Kidney (tissue), 14 donors: ENCODE measurements around the gene PDE1C. TPM values are rescaled to one million over a fixed set of nuclear protein-coding genes. Genes with fewer than 3 reads are reported as not detected.

Experiments
- DNase-seq, 5 donors: peaks; one replicate each; pipeline ENCODE4 v3.0.0-alpha.2; 2013 to 2020
- FAIRE-seq: peaks from 2 replicates; lab custom pipeline; 2012; peaks lifted over from hg19 to GRCh38; lab: Jason Lieb, UNC
- H3K27ac ChIP-seq, 2 donors: one replicate each; pipeline ENCODE4 v1.7.0; 2013; ENCODE audit warnings: low read depth in 2 of 2, low read length in 2 of 2, inconsistent platforms in 1 of 2
- H3K27me3 ChIP-seq: one replicate; pipeline ENCODE4 v1.7.1; 2013; ENCODE audit warnings: low read length, inconsistent platforms; ENCODE audit not compliant: control insufficient read depth, insufficient read depth
- H3K36me3 ChIP-seq, 3 donors: one replicate each; pipeline versions ENCODE4 v1.7.0 to v1.7.1; 2013; ENCODE audit warnings: low read length in 3 of 3, control low read depth in 1 of 3, inconsistent platforms in 1 of 3; ENCODE audit not compliant: insufficient read depth in 3 of 3, control insufficient read depth in 2 of 3
- H3K4me1 ChIP-seq, 3 donors: one replicate each; pipeline versions ENCODE4 v1.7.0 to v1.7.1; 2013; ENCODE audit warnings: low read length in 3 of 3, inconsistent platforms in 1 of 3, low read depth in 1 of 3; ENCODE audit not compliant: control insufficient read depth in 2 of 3, insufficient read depth in 2 of 3
- H3K4me3 ChIP-seq, 3 donors: one replicate each; pipeline versions ENCODE4 v1.7.0 to v1.8.1; 2013; ENCODE audit warnings: low read length in 3 of 3, control low read depth in 1 of 3, inconsistent platforms in 1 of 3
- H3K9ac ChIP-seq, 3 donors: one replicate each; pipeline versions ENCODE4 v1.7.0 to v1.7.1; 2013; ENCODE audit warnings: low read length in 3 of 3, control low read depth in 1 of 3, inconsistent platforms in 1 of 3
- H3K9me3 ChIP-seq, 3 donors: one replicate each; pipeline versions ENCODE4 v1.7.0 to v1.7.1; 2013; ENCODE audit warnings: low read length in 3 of 3, control low read depth in 1 of 3, inconsistent platforms in 1 of 3; ENCODE audit not compliant: control insufficient read depth in 2 of 3, insufficient read depth in 1 of 3
- intact Hi-C: fragments of 100-400 bp; cut with DNase I; formaldehyde crosslinking; loops from one replicate; pipeline ENCODE4 v1.11.1; 2022
- polyA plus RNA-seq: library from polyadenylated mRNA; stranded (reverse); fragments of 350-450 nt; fragmentation: Illumina TruSeq; extraction: RNeasy Lipid Tissue Mini Kit (QIAGEN cat#74804); gene quantifications from one replicate; pipeline ENCODE4 v1.2.3, GENCODE V29; 2014; ENCODE audit warnings: low read depth, low replicate concordance; ENCODE audit not compliant: insufficient read depth
- total RNA-seq: library from RNA; stranded (reverse); fragmentation: NEBNext Ultra II Directional; extraction: Animal tissue kit (Norgen Biotek cat#: 25700); gene quantifications from one replicate; pipeline ENCODE4 v1.2.1, GENCODE V29; 2021
- TF ChIP-seq, protein P1 (sequence below): IDR thresholded peaks from 3 replicates; pipeline ENCODE4 v1.5.1; 2012; ENCODE audit warnings: mild to moderate bottlenecking, moderate library complexity, borderline replicate concordance; ENCODE audit not compliant: insufficient read depth; ENCODE audit errors: extremely low read depth
- donor health status: control.
- donor health status: control.
- donor health status: control.
- donor health status: control.
- donor health status: control.
- donor health status: DM: yes; HTN: yes; CAD: no.
- donor health status: Normal renal cell carcinoma (clear cell type).

PDE1C gene
- total and polyA plus RNA-seq, 2 donors from 2014 or later = 3.3 to 5.5 TPM

DNA sequence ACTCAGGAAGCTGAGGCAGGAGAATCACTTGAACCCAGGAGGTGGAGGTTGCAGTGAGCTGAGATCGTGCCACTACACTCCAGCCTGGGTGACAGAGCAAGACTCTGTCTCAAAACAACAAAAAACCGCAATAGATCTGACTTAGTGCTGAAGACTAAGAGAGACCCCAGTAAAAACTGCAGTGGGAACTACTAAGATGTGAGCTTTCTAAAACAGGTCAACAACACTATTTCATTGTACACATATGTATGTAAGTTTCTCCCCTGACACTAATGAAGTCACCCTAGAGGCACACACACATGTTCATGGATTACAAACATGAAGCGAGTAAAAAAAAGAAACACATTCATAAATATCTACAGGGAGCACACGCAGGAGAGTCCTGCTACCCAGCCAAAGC lies 68.3 kb downstream of the PDE1C start:
- H3K27me3 ChIP-seq = no peaks in the 10 kb centered on the region
- FAIRE-seq (no peak), DNase-seq (no peak)
- intact Hi-C loops = no loop called here
- no peak overlapping the region for H3K27ac ChIP-seq
- H3K4me3 ChIP-seq = no peak overlapping the region
- H3K4me1 ChIP-seq = no peaks in the 10 kb centered on the region
- TF ChIP-seq, protein P1, sequence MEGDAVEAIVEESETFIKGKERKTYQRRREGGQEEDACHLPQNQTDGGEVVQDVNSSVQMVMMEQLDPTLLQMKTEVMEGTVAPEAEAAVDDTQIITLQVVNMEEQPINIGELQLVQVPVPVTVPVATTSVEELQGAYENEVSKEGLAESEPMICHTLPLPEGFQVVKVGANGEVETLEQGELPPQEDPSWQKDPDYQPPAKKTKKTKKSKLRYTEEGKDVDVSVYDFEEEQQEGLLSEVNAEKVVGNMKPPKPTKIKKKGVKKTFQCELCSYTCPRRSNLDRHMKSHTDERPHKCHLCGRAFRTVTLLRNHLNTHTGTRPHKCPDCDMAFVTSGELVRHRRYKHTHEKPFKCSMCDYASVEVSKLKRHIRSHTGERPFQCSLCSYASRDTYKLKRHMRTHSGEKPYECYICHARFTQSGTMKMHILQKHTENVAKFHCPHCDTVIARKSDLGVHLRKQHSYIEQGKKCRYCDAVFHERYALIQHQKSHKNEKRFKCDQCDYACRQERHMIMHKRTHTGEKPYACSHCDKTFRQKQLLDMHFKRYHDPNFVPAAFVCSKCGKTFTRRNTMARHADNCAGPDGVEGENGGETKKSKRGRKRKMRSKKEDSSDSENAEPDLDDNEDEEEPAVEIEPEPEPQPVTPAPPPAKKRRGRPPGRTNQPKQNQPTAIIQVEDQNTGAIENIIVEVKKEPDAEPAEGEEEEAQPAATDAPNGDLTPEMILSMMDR = no peak
- H3K36me3 ChIP-seq = no peaks in the 10 kb centered on the region
- H3K9ac ChIP-seq = no peak overlapping the region
- H3K9me3 ChIP-seq = peaks cover 0 to 9% (median 0%) of the 10 kb centered on the region in 3 donors

DNA sequence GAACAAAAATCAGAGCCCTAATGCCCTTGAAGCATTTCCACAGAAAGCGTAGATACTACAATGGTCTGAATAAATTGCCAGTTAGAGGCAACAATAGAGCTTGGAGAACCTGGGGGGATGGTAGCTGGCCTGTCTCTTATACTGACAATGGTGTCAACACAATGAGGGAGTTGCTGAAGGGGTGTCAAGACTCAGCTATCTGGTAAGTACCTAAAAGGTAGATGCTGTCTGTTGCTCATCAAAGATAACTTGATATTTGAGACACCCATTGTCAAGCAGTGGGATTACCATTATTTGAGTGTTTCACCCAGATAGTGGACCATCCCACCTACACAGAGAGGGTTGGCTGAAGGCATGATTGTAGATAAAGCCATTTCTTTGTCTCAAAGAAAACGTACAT lies 72.8 kb downstream of the PDE1C start:
- Histone ChIP-seq H3K4me3 (no peak overlapping the region), H3K36me3 (no peaks in the 10 kb centered on the region), H3K27ac (no peak overlapping the region), H3K4me1 (no peaks in the 10 kb centered on the region), H3K9me3 (peaks cover 0 to 9% (median 0%) of the 10 kb centered on the region in 3 donors), H3K9ac (no peak overlapping the region), H3K27me3 (no peaks in the 10 kb centered on the region)
- intact Hi-C loops = no loop called here
- FAIRE-seq = no peak
- TF ChIP-seq, protein P1 = no peak
- DNase-seq = no peak

DNA sequence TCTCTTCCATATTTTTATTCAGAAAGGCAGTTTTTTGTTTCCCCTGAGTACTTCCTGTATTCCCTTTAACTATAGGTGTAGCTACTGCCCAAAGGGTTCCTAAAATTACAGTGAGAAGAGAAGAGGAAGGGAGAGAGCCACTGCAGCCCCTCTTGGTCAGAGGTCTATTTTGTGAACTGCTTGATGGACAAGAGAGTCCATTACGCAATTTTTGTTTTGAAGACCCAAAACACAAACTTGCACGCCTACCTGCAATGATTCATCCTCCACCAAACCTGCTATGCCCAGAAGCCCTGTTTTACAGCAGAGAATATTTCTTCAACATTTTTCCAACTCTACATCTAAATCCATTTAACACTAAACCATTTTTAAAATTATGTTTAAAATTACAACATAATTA lies 75.1 kb downstream of the PDE1C start:
- Histone ChIP-seq H3K27me3 (no peaks in the 10 kb centered on the region), H3K9me3 (no peaks in the 10 kb centered on the region), H3K4me3 (no peak overlapping the region), H3K27ac (no peak overlapping the region), H3K9ac (no peak overlapping the region), H3K36me3 (no peaks in the 10 kb centered on the region), H3K4me1 (no peaks in the 10 kb centered on the region)
- FAIRE-seq = no peak
- intact Hi-C loops = no loop called here
- no peak for DNase-seq
- TF ChIP-seq, protein P1 = no peak

DNA sequence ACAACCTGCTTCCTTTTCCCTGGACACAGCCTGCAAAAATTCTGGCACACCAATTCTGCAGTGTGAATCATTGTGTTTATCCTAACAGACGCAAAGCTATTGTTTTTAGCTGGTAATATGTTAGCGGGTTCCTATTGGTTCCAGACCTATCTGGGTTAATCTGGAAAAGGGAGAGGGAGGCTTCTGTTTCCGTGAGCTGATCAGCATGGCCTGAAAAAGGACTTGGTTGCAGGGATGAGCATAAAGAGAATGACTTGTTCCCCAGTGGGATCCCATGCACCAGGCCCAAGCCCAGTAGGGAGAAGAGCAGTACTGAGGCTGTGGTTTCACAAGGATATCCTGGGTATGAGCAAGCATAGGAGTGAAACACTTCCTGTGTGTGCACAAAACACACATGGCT lies 78.4 kb downstream of the PDE1C start:
- Histone ChIP-seq H3K4me3 (no peak overlapping the region), H3K27me3 (no peaks in the 10 kb centered on the region), H3K9ac (no peak overlapping the region), H3K9me3 (no peaks in the 10 kb centered on the region), H3K4me1 (no peaks in the 10 kb centered on the region), H3K27ac (no peak overlapping the region), H3K36me3 (no peaks in the 10 kb centered on the region)
- intact Hi-C loops = no loop called here
- FAIRE-seq = no peak
- DNase-seq = no peak
- TF ChIP-seq, protein P1 = no peak
